HUES64 (cell line): ENCODE data around the gene HNRNPD.
"Not testable (repeated sequence)": the region's sequence is repeated elsewhere in the genome, so short reads cannot be mapped to it uniquely, and the experiment has no call there.

ENCODE experiments used
- H3K27ac ChIP-seq: 2 replicates; pipeline ENCODE4 v1.7.0; 2013; ENCODE audit warnings: low read depth, low read length, inconsistent platforms
- H3K27me3 ChIP-seq: 2 replicates; pipeline ENCODE4 v1.6.1; 2013; ENCODE audit warnings: mild to moderate bottlenecking, low read length; ENCODE audit not compliant: insufficient read depth
- H3K36me3 ChIP-seq: 2 replicates; pipeline ENCODE4 v1.6.1; 2013; ENCODE audit warnings: mild to moderate bottlenecking, low read length; ENCODE audit not compliant: insufficient read depth
- H3K4me1 ChIP-seq: 2 replicates; pipeline ENCODE4 v1.6.1; 2013; ENCODE audit warnings: mild to moderate bottlenecking, low read length, moderate library complexity; ENCODE audit not compliant: insufficient read depth
- H3K4me3 ChIP-seq: 2 replicates; pipeline ENCODE4 v1.5.1; 2013; ENCODE audit warnings: mild to moderate bottlenecking, low read length, moderate library complexity
- H3K9ac ChIP-seq: 2 replicates; pipeline ENCODE4 v1.6.1; 2013; ENCODE audit warnings: mild to moderate bottlenecking, low read depth, low read length
- H3K9me3 ChIP-seq: 2 replicates; pipeline ENCODE4 v1.6.1; 2013; ENCODE audit warnings: low read depth, low read length; ENCODE audit not compliant: insufficient read depth
- WGBS: fragments of 150-250, 120-280 bp; methylation state at CpG from one replicate; pipeline ENCODE4 v1.1.7; 2013; ENCODE audit warnings: missing lambda C conversion rate; 5-methylcytosine and 5-hydroxymethylcytosine counted together

Gene HNRNPD

GRCh38 chr4:82352825-82353366, 20.9 kb downstream of the HNRNPD start:
- H3K9ac ChIP-seq: no peak overlapping the region
- peaks cover 91% of the 10 kb centered on the region for H3K36me3 ChIP-seq

GRCh38 chr4:82352118-82352824, 21.5 kb downstream of the HNRNPD start:
- no peak overlapping the region for H3K27ac ChIP-seq
- no peak overlapping the region for H3K4me3 ChIP-seq
- H3K36me3 ChIP-seq: peaks cover 85% of the 10 kb centered on the region
- no peak overlapping the region for H3K9ac ChIP-seq
- no peaks in the 10 kb centered on the region for H3K9me3 ChIP-seq
- WGBS: 94% methylated on average over 5 of the region's 6 CpGs
- H3K27me3 ChIP-seq: no peaks in the 10 kb centered on the region
- no peaks in the 10 kb centered on the region for H3K4me1 ChIP-seq

More at GRCh38 chr4:82352825-82353366, 20.9 kb downstream of the HNRNPD start:
- Histone ChIP-seq H3K27me3 (no peaks in the 10 kb centered on the region), H3K9me3 (no peaks in the 10 kb centered on the region), H3K4me3 (no peak overlapping the region), H3K4me1 (no peaks in the 10 kb centered on the region), H3K27ac (no peak overlapping the region)
- 93% methylated on average over 2 of the region's 2 CpGs for WGBS

- no peaks in the 10 kb centered on the region; the same call in 1 of the 2 replicates for H3K4me1 ChIP-seq
- H3K36me3 ChIP-seq: peaks cover 23% of the 10 kb centered on the region
- H3K27me3 ChIP-seq: no peaks in the 10 kb centered on the region
- H3K4me3 ChIP-seq: no peak overlapping the region
- no peak overlapping the region for H3K27ac ChIP-seq
- no peak overlapping the region for H3K9ac ChIP-seq
- H3K9me3 ChIP-seq: no peaks in the 10 kb centered on the region
These were observed 27.7 kb downstream of the HNRNPD start for GRCh38 chr4:82346126-82346525.

- H3K27me3 ChIP-seq: no peaks in the 10 kb centered on the region
- H3K36me3 ChIP-seq: no peaks in the 10 kb centered on the region
- no peak overlapping the region for H3K4me3 ChIP-seq
- no peaks in the 10 kb centered on the region for H3K9me3 ChIP-seq
- H3K27ac ChIP-seq: no peak overlapping the region
- no peaks in the 10 kb centered on the region for H3K4me1 ChIP-seq
- no peak overlapping the region for H3K9ac ChIP-seq
These were observed 38.7 kb downstream of the HNRNPD start for GRCh38 chr4:82335043-82335442.

GRCh38 chr4:82333641-82334040, 40.1 kb downstream of the HNRNPD start:
- H3K4me3 ChIP-seq, H3K9me3 ChIP-seq: not testable (repeated sequence)
- WGBS: 96% methylated on average over 9 of the region's 9 CpGs

GRCh38 chr4:82331814-82332213, 42.0 kb downstream of the HNRNPD start:
- over 99% methylated on average over 4 of the region's 4 CpGs for WGBS
- no peaks in the 10 kb centered on the region for H3K4me1 ChIP-seq
- H3K9me3 ChIP-seq: no peaks in the 10 kb centered on the region
- no peak overlapping the region for H3K27ac ChIP-seq
- no peaks in the 10 kb centered on the region for H3K27me3 ChIP-seq
- H3K9ac ChIP-seq: no peak overlapping the region
- H3K36me3 ChIP-seq: no peaks in the 10 kb centered on the region
- no peak overlapping the region for H3K4me3 ChIP-seq

More at GRCh38 chr4:82333641-82334040, 40.1 kb downstream of the HNRNPD start:
- not testable (repeated sequence) for H3K27me3 ChIP-seq, H3K9ac ChIP-seq, H3K36me3 ChIP-seq, H3K4me1 ChIP-seq, H3K27ac ChIP-seq

- Histone ChIP-seq H3K9ac (no peak overlapping the region), H3K36me3 (no peaks in the 10 kb centered on the region), H3K4me3 (no peak overlapping the region), H3K27me3 (no peaks in the 10 kb centered on the region), H3K9me3 (no peaks in the 10 kb centered on the region), H3K4me1 (no peaks in the 10 kb centered on the region), H3K27ac (no peak overlapping the region)
- WGBS: 95% methylated on average over 4 of the region's 4 CpGs
These were observed 53.4 kb downstream of the HNRNPD start for GRCh38 chr4:82320351-82320750.

- H3K27ac ChIP-seq, H3K9me3 ChIP-seq, H3K27me3 ChIP-seq, H3K4me1 ChIP-seq, H3K36me3 ChIP-seq, H3K4me3 ChIP-seq, H3K9ac ChIP-seq: not testable (repeated sequence)
- whole genome bisulfite sequencing: 78% methylated on average over 13 of the region's 13 CpGs
These were observed 70.7 kb downstream of the HNRNPD start for GRCh38 chr4:82303063-82303462.
